Inferior parietal cortex (tissue), 1 donor: ENCODE data around the gene CTCF.
A peak's percentile ranks its signal among the peaks of the same experiment; 100 is the strongest.

Source experiments
- DNase-seq: peaks from one replicate; pipeline ENCODE4 v3.0.0-alpha.2; 2016; ENCODE audit errors: extremely low spot score

Gene CTCF

GRCh38 chr16:67594256-67594915, 32.1 kb downstream of the CTCF start:
- no peak for DNase-seq

DNA sequence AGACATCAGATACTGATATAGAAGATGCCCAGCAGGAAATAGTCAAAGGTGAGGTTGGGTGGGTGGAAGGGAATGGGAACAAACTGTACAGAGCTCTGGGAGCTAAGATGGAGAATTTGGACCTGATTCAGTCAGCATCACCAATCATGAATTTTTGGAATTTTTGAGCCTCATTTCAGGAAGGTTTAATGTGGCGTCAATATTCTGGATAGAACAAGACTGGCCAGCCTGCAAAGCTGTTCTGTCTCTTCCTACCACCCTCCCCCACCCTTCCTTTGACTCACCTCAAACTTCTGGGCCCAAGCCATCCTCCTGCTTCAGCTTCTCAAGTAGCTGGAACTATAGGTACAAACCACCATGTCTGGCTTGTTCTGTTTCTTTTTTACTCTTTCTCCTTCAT, 32.6 kb downstream of the CTCF start:
- no peak for DNase-seq

DNA sequence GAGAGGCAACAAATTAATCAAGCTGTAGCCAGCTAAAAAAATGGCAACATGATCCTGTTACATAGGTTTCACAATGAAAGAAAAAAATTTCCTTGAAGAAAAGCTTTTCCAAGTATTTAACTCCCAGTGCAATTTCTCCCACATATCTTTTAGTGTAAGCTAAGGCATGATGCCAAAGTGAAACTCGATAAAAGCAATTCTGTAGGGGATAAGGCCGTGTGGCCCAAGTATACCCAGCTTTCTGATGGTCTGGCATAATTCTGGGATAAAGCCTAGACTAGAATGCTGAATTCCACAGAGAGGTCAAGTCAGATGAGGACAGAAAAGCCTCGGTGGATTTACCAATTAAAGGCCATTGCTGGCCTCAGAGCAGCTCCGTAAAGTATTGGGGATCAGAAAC, 36.2 kb downstream of the CTCF start:
- DNase-seq: no peak

- DNase-seq: no peak
Measured at GRCh38 chr16:67605641-67606040, 43.3 kb downstream of the CTCF start.

DNA sequence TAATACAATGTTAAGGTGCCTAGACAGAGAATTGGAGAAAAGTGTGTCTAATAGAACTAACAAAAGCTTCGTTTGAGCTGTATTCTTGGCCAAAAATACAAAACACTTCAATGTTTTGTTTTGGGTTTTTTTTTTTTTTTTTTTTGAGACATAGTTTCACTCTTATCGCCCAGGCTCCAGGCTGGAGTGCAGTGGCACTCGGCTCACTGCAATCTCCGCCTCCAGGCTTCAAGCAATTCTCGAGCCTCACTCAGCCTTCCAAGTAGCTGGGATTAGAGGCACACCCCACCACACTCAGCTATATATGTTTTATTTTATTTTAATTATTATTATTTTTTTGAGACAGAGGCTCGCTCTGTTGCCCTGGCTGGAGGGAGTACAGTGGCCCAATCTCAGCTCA, 44.3 kb downstream of the CTCF start:
- no peak for DNase-seq

DNA sequence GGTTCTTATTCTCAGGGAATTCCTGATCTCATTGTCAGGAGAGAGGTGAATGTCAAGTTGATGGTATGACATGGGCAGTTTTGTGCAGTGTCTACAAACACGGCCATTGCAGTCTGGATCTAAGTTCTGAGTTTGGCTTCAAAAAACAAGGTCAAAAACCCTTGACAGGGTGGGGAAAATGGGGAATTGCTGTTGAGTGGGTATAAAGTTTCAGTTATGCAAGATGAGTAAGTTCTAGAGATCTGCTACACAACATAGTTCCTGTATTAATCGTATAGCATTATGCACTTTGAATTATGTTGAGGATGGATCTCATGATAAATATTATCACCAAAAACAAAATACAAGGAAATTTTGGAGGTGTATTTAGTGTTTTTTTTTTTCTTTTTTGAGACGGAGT, 46.0 kb downstream of the CTCF start:
- DNase-seq: no peak

- no peak for DNase-seq
Measured at GRCh38 chr16:67613808-67614207, 51.5 kb downstream of the CTCF start.

- DNase-seq: no peak
Measured at GRCh38 chr16:67628216-67628615, 65.9 kb downstream of the CTCF start.

DNA sequence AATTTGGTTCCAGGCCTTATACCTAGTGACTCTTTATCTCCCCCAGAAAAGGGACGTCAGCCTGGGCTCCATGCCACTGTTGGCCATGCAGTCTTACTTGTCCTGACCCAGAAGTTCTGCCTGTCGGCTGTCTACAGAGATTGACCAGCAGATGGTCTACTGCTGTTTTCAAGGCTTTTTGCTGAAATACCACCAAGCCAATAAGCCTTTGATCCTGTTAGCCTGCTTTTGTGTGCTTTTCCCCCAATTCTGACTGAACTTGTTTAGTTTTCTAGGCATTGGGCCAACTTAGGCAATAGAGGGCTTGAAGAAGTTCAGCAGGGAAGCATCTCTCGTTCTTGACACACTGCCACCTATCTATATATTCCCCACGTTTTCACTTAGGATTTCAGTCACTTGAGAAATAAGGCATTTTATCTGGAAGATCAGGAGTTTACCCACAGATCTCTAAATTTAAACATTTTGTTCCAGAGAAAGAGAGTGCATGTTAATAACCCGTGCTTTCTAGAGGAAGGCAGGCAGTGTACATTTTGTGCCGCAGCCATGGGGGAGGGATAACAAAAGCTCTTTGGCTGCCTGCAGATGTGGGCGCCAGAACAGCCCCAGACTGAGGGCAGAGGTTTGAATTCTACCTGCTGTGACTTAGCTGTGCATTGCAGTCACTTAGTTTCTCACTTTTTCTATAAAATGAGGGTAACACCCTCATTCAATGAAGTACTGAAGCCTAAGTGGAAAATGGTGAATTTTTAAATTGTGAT, 70.3 kb downstream of the CTCF start:
- peak; percentile 65 for DNase-seq

GRCh38 chr16:67636713-67637112, 74.4 kb downstream of the CTCF start:
- no peak for DNase-seq

DNA sequence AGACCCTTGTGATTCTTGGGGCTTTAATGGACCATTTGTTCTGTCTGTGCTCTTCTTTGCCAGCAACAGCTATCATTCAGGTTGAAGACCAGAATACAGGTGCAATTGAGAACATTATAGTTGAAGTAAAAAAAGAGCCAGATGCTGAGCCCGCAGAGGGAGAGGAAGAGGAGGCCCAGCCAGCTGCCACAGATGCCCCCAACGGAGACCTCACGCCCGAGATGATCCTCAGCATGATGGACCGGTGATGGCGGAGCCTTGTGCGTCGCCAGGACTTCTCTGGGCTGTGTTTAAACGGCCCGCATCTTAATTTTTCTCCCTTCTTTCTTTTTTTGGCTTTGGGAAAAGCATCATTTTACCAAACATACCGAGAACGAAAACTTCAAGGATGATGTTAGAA, 75.3 kb downstream of the CTCF start:
- DNase-seq: no peak

- peak; percentile 57 for DNase-seq
Measured at GRCh38 chr16:67641779-67642708, 79.7 kb downstream of the CTCF start.

- no peak for DNase-seq
Measured at GRCh38 chr16:67644038-67644437, 81.7 kb downstream of the CTCF start.

DNA sequence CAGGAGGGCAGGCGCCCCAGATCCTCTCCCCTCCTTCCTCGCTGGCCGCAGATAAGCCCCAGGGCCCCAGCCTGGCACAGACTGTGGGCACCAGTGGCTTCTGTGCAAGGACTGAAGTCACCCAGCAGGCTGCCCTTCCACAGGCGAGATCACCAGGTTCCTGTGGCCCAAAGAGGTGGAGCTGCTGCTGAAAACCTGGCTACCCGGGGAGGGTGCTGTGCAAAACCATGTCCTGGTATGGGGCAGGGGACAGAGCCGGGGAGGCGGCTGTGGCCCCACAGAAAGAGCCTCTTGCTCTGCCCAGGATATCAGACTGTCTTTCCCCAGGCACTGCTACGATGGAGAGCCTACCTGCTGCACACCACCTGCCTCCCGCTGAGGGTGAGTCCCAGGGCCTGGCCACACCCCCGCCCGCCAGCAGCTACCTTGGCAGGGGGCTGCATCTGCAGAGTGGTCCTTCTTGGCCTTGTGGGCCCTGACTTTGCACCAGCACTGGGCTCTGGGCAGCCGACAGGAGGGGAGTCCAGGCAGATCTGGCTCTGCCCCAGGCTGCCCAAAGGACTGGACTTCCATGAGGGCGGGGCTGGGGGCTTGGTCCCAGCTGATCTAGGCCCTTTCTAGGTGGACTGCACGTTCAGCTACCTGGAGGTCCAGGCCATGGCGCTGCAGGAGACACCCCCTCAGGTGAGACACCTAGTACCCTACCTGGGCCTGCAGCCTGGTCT, 83.2 kb downstream of the CTCF start:
- DNase-seq: no peak

- DNase-seq: no peak
Measured at GRCh38 chr16:67647111-67647651, 84.9 kb downstream of the CTCF start.

DNA sequence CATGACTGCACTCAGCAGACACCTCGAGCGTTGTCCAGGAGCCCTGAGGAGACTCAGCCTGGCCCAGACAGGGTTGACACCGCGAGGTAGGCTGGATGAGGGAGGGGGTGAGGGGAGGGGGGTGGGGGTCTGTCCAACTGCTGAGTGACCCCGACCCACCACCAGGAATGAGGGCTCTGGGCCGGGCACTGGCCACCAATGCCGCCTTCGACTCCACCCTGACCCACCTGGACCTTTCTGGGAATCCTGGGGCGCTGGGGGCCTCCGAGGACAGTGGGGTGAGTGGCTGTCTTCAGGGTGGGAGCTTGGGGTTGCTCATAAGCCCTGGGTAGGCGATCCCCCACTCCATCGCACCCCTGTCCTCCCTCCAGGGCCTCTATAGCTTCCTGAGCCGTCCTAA, 85.4 kb downstream of the CTCF start:
- no peak for DNase-seq

- no peak for DNase-seq
Measured at GRCh38 chr16:67648088-67648763, 85.9 kb downstream of the CTCF start.

GRCh38 chr16:67648764-67649407, 86.6 kb downstream of the CTCF start:
- no peak for DNase-seq

DNA sequence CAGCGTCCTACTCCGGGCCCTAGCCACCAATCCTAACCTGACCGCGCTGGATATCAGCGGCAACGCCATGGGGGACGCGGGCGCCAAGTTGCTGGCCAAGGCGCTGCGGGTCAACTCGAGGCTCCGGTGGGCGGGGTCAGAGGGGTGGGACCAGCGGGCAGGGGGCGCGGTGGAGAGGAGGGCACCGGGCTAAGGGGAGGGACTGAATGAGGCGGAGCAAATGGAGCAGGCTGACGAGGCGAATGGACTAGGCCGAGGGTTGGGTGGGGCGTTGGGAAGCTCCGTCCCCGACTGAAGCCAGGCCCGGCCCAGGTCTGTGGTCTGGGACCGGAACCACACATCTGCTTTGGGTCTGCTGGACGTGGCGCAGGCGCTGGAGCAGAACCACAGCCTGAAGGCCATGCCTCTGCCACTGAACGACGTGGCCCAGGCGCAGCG, 87.2 kb downstream of the CTCF start:
- no peak for DNase-seq

DNA sequence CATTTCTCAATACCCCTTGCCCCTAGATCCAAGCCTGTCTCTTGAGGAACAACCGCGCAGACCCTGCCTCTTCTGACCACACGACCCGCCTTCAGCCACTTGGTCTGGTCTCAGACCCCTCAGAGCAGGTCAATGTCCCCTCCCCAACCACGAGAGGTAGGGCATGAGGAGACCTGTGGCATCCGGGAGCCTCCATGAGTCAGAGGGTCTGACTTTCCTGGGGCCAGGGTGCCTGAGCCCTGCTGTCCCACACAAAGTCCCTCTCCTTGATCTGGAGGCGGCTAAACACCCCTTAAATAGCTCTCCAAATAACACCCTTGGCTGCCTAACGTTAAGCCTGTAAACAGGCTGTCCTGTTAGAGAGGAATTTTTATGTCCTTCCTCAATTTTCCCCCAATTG, 87.7 kb downstream of the CTCF start:
- DNase-seq: no peak
